ENCODE results near the gene ANO8. TPM values are rescaled to one million over a fixed set of nuclear protein-coding genes. Genes with fewer than 3 reads are reported as not detected.

ANO8 gene
- total RNA-seq, 1 donor from 2014 or later, result 16.2 TPM

DNA sequence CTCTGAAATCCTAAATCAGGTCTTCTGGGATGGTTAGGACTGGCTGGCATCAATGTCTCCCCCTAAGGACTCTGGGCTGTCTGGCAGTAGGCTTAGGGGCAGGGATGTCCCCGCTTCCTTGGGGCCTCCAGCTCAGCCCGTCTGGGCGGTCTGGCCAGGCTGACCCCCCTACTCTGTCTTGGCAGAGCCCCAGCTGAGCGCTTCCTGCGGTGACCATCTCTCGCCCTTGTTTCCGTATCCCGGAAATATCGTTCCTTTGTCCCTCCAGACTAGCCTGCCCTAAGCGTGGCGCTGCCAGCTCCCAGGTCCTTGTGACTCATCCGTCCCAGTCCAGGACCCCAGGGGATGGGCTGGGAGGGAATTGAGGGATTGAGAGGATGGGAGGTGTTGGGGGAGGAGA is 14.0 kb upstream of the ANO8 start:
- no peak for DNase-seq (ENCODE audit: low spot score)

GRCh38 chr19:17347877-17348276 is 13.2 kb upstream of the ANO8 start:
- no peak for DNase-seq (ENCODE audit: low spot score)

GRCh38 chr19:17347361-17347760 is 12.7 kb upstream of the ANO8 start:
- DNase-seq (ENCODE audit: low spot score), result no peak

DNA sequence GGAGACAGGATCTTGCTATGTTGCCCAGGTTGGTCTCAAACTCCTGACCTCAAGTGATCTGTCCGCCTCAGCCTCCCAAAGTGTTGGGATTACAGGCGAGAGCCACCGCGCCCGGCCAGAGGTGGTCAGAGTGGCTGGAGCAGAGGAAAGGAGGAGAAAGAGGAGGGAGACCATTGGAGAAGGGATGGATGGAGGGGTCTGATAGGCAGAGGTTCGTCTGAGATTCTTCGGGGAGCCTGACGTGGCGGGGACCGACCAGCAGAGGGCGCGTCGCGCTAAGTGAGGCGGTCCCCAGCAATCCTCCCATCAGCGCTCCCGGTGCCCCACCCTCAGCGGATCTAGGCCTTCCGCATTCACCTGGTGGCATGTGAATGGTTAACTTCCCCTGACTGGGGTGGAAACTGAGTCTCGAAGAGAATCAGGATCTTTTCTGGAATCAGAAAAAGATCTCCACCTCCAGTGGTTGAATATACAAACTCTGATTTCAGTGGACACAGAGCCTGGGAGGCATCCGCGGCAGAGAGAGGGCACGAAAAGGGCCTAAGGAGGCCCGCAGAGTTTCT is 11.5 kb upstream of the ANO8 start:
- DNase-seq (ENCODE audit: low spot score), result peak; percentile 95

GRCh38 chr19:17341845-17342244 is 7.2 kb upstream of the ANO8 start:
- no peak for DNase-seq (ENCODE audit: low spot score)

- no peak for DNase-seq (ENCODE audit: low spot score)
These were observed 6.7 kb upstream of the ANO8 start for GRCh38 chr19:17341386-17341785.

GRCh38 chr19:17340871-17341357 is 6.3 kb upstream of the ANO8 start:
- no peak for DNase-seq (ENCODE audit: low spot score)

GRCh38 chr19:17340302-17340870 is 5.7 kb upstream of the ANO8 start:
- no peak for DNase-seq (ENCODE audit: low spot score)

- DNase-seq (ENCODE audit: low spot score), result no peak
These were observed 4.6 kb upstream of the ANO8 start for GRCh38 chr19:17339088-17339741.

DNA sequence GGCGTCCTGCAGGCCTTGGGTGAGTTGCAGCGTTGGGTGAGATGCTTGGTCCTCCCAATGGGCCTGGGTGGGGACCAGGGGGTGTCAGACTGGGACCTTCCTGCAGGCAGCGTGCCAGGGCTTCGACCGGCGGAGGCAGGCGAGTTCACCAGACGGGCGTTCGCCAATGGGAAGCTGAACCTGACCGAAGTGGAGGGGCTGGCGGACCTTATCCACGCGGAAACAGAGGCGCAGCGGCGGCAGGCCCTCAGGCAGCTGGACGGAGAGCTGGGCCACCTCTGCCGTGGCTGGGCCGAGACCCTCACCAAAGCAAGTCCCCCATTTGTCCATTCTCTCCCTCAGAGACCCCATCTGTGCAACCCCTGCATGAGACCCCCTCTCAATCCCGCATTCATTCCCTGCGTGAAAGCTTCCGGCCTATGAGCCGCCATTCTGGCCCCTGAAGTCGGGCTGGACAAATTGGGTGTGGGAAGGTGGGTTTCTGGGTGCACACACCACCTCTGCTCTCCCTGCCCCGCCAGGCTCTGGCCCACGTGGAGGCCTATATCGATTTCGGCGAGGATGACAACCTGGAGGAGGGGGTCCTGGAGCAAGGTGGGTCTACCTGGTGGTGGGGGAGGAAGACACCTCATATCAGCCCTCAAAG is 3.9 kb upstream of the ANO8 start:
- DNase-seq (ENCODE audit: low spot score), result no peak

- DNase-seq (ENCODE audit: low spot score), result no peak
These were observed 3.2 kb upstream of the ANO8 start for GRCh38 chr19:17337675-17338432.

DNA sequence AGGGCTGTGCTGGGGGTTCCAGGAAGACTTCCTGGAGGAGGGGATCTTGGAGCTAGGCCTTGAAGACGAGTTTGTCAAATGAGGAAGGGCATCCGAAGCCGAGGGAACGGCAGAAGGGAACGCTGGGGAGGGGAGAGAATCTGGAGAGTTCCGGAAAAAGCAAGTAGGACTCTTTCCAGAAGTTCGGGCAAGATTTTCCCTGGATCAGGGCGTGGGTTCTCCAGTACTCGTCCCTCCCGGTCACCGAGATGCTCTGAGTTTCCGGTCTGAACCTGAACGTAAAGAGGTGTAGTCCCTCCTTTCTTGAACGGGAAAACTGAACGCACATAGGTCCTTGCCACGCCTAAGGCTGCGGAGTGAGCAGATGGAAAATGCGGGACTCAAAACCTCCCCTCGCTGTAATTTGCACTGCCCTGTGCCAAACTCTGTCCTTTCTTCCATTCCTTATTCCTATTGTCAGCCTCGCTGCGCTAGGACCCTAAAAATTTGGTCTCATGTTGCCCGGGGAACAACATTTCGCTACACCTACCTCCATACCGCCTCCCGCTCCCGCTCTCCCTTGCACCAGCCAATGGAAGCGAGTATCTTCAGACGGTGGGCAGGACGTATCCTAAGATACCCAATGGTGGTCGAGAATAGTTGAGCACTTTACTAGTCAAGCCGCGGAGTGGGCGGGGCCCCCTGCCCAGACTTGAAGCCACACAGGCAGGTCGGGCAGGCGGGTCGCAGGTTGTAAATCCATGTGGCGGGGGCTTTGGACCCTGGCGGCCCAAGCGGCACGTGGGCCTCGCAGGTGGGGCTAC is 2.4 kb upstream of the ANO8 start, which contains the start of gene GTPBP3:
GTPBP3 (plus strand) TSS at position 682 of the 803 bp plus-strand sequence; CDS start at position 741, 59 bp downstream.
- DNase-seq (ENCODE audit: low spot score), result peak; percentile 95

- DNase-seq (ENCODE audit: low spot score), result no peak
These were observed 920 bp upstream of the ANO8 start for GRCh38 chr19:17335575-17335974.

DNA sequence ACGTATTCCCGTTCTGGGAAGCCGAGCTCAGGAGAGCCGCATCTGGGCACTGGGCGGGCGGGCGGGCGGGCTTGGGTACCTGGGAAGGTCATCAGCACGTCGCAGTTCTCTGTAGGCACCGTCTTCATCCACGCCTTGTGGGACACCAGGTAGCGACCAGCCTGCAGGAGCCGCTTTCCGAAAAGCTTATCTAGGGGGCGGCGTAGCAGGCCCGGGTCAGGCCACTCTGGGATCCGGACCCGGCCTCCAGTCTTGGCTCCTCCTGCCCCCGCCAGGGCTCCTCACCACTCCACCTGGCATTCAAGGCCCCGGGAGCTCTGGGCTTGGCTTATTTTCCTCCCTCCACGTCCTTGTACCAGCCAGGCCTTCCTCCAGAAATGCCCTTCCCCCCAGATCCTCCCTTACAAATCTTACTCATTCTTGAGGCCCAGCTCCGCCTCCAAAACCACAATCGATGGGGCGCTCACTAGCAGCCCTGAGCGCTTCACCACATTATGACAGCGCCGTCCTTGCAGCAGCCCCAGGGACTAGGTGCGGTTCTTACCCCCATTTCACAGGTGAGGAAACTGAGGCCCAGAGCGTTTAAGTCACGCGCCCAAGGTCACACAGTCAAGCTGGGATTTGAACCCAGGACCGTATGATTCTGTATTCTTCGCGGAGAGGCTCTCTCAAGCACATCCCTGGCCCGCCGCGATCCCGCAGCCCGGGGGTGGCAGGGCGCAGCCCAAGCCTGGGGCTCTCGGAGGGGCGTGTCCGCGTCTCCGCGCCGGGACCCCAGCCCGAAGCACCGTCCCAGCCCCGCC is 843 bp downstream of the ANO8 start:
- peak; percentile 89 for DNase-seq (ENCODE audit: low spot score)

GRCh38 chr19:17332677-17333581 is 1.7 kb downstream of the ANO8 start:
- DNase-seq (ENCODE audit: low spot score), result peak; percentile 81

DNA sequence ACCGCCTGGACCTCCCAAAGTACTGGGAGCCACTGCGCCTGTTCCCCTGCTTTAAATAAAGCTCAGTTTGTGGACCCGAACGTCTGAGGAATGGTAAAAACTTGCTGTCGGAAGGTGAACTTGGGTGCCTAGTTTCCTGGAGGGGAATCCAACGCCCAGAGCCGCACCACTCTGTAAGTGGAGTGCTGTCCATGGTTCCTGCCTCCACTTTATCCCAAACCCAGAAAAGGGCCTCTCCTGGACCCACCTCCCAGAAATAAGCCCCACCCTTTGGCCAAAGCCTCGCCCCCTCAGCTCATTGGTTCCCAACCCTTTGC is 2.3 kb downstream of the ANO8 start:
- no peak for DNase-seq (ENCODE audit: low spot score)

- no peak for DNase-seq (ENCODE audit: low spot score)
These were observed 3.6 kb downstream of the ANO8 start for GRCh38 chr19:17331045-17331558.

GRCh38 chr19:17330262-17331044 is 4.2 kb downstream of the ANO8 start:
- no peak for DNase-seq (ENCODE audit: low spot score)
